GM18519 (cell line): ENCODE results near the gene BEND7.
"Not testable (repeated sequence)": the region's sequence is repeated elsewhere in the genome, so short reads cannot be mapped to it uniquely, and the experiment has no call there.

Source experiments
- ATAC-seq: cut with Tn5 transposase; IDR thresholded peaks from one replicate; pipeline ENCODE4 v1.9.1; 2021; ENCODE audit warnings: mild to moderate bottlenecking, moderate library complexity; ENCODE audit not compliant: unreplicated experiment, low FRiP score

Gene BEND7, protein sequence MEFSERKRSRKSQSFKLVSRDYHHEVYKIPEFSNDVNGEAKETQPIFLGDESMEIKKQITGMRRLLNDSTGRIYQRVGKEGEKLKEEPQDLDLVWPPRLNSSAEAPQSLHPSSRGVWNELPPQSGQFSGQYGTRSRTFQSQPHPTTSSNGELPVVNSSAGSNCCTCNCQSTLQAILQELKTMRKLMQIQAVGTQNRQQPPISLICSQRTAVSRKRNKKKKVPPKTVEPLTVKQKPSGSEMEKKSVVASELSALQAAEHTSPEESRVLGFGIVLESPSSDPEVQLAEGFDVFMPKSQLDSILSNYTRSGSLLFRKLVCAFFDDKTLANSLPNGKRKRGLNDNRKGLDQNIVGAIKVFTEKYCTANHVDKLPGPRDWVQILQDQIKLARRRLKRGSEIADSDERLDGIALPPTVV

DNA sequence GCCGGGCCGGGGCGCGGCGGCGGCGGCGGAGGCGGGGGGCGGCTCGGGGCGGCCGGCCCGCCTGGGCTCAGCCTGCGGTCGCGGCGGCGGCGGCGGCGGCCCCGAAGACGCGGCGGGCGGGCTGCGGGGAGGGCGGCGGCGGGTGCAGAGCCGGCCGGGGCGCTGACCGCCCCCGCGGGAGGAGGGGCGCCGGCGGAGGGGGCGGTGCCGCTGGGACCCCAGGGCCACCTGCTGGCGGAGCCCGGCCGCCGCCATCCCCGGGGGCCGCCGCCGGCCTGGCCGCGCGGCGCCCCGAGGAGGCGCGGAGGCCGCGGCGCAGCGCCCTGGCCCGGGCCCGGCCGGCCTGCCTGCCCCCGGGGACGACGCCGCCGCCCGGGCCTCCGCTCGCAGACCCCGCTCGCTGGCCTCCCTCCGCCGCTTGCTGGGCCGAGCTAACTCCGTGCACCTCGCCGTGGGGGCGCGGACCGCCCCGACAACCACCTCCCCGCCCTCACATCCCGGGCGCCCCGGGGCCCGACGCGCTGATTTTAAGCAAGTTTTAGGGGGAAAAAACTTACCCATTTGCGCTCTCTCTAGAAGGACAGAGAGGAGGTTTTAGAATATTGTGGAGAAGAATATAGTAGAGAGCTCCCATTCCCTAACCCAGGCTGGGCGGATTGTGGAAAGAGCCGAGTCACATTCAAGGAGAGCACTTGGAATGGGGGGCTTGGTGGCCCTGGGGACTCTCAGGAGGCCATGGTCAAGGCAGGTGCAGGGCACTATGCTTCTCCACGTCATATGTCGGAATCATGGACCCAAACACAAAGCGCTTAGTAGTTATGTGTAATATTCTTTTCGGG lies at the start of gene BEND7:
Gene BEND7, minus strand, starts transcription at position 140 of the 839 bp plus-strand sequence. CDS start 481 bp downstream, outside the sequence.
- ATAC-seq: no peak

DNA sequence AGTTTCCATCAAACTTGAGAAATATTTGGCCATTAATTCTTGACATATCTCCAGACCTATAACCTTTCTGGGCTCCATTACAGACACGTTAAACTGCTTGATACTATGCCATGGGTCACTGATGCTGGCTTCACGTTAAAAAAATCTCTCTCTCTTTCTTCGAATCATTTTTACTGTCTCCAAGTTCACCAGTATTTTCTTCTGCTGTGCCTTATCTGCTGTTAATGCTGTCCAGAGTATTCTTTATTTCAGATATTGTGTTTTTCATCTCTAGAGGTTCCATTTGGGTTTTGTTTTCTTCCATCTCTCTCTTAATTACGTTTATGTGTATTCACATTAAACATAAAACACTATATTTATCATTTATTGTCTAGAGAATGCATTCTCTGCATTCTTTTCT lies 45.1 kb upstream of the BEND7 start:
- ATAC-seq: no peak

DNA sequence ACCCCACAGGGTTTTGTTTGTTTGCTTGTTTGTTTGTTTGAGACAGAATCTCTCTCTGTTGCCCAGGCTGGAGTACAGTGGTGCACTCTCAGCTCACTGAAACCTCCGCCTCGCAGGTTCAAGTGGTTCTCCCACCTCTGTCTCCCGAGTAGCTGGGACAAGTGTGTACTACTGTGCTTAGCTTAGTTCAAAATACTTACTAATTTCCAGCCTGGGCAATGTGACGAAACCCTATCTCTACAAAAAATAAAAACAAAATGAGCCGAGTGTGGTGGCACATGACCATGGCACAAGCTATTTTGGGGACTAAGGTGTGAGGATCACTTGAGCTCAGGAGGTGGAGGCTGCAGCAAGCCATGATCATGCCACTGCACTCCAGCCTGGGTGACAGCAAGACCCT lies 42.7 kb upstream of the BEND7 start:
- ATAC-seq: no peak

DNA sequence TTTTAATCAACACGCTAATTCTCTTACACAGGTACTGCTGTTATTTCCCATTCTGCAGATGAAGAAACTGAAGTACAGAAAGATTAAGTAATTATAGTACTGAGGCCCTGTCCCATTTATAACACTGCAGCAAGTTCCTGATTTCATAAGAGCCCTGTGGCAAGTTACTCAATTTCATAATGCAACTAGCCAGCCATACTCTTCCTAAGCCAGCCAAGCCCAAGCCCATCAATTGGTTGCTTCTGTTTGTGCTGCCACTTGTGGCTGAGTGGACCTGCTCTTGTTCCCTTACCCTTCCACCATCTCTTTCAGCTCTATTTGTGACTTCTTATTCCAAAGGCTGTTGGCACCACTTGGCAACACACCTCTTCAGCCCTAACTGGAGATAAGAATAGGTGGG lies 38.2 kb upstream of the BEND7 start:
- no peak for ATAC-seq

DNA sequence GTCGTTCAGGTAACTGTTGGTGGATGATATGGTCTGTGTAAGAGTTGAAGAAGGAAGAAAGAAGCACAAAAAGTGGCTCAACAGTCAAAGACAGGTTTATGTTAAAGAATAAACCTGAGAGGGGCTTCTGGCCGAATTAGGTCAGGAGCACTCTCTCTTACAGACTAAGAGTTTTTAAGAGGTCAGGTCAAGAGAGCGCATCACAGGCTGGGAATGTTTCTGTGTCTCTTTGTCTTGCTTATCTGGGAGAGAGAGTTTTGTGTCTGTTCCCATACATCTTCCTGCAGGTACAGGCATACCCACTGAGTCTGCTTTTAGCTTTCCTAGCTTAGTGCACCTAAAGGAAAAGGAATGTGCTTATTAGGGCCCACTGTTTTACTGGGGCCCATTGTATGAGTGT lies 35.8 kb upstream of the BEND7 start:
- ATAC-seq: no peak

DNA sequence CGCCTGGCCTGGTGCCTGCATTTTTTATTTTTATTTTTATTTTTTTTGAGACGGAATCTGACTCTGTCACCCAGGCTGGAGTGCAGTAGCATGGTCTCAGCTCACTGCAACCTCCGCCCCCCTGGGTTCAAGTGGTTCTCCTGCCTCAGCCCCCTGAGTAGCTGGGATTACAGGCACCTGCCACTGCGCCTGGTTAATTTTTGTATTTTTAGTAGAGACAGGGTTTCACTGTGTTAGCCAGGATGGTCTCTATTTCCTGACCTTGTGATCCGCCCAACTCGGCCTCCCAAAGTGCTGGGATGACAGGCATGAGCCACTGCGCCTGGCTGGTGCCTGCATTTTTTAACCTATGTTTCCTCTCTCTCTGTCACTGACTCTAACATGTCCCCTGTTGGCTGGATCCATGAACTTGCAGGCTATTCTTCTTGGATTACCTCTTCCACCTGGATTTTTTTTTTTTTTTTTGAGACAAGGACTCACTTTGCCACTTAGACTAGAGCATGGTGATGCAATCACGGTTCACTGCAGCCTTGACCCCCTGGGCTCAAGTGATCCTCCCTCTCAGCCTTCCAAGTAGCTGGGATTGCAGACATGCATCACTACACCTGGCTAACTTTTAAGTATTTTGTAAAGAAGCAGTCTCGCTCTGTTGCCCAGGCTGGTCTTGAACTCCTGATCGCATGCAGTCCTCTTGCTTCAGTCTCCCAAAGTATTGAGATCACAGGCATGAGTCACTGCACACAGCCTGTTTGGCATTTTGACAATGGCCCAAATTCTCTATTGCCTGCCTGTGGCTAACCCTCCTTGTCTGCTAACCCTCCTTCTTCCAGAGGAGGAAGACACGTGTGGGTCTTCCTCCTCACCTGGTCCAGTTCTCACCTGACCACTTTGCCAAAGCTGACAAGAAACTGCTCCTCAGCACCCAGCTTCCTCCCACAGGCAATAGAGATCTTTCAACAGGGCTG lies 34.9 kb upstream of the BEND7 start:
- ATAC-seq: no peak

DNA sequence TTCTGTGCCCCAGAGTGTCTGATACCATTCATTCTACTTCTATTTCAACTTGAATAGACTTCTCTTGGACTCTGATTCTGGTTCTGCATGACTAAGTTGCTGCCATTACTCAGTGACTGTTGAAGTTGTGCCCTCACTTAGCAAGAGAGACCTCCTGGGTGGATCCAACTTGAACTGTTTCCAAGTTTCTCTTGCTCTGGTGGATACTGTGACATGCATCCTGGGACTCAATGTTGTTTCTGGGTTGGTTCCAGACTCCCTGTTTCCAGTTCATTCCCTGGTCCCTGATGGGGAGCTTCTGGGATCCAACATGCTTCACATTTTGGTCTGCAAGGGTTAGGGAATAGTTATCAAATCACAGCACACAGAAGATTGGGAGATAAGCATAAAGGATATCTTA lies 31.8 kb upstream of the BEND7 start:
- no peak for ATAC-seq

DNA sequence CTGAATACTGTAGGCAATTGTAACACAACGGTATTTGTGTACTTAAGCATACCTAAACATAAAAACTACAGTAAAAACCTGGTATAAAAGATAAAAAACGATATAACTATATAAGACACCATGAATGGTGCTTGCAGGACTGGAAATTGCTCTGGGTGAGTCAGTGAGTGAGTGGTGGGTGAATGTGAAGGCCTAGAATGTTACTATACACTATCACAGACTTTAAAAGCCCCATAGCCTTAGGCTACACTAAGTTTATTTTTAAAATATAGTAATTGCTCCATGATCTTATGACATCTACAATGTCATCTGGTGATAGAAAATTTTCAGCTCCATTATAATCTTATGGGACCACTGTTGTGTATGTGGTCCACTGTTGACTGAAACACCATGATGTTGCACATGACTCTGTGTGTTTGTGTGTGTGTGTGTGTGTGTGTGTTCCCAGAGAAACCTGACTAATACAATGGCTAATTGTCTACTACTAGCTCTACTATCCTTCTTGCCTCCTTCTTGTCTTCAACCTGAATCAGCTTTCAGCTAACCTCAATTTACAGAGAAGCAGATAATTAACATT lies 30.4 kb upstream of the BEND7 start:
- ATAC-seq: no peak

DNA sequence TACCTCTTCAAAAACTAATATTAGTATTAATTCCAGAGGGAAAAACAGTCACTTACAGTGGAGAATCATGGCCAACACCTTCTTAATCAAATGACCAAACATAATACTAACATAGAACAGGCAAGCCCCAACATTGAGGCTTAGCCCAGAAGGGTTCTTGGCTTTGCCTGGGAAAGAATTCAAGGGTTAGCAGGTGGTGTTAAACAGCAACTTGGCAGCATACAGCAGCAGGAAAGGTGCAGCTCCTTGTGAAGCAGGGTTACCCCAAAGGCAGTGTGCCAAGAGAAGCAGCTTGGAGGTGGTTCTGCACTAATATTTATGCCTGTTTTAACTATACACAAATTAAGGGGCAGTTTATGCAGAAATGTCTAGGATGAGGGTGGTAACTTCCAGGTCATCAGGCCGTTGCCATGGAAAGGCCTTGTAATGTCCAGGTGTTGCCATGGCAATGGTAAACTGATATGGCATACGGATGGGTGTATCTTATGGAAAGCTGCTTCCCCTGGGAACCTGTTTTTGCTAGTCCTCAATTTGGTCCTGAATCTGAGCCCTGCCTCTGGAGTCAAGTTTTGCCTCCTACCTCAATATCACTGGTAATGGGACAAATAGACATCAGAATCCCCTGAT lies 27.2 kb upstream of the BEND7 start:
- no peak for ATAC-seq

DNA sequence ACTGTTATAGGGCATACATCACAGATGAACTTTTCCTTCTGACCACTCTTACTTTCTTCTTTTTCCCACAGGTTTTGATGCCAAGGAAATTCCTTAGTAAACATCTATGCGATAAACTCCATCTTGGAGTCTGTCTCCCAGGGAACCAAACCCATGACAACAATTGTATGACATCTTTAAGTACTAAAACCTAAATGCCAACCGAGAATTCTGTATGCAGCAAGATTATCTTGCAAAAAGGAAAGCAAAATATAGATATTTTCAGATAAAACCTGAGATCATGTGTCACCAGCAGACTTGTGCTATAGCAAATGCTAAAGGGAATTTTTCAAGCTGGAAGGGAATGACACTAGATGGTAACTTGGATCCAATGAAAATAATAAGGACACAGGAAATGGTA lies 22.0 kb upstream of the BEND7 start:
- no peak for ATAC-seq

DNA sequence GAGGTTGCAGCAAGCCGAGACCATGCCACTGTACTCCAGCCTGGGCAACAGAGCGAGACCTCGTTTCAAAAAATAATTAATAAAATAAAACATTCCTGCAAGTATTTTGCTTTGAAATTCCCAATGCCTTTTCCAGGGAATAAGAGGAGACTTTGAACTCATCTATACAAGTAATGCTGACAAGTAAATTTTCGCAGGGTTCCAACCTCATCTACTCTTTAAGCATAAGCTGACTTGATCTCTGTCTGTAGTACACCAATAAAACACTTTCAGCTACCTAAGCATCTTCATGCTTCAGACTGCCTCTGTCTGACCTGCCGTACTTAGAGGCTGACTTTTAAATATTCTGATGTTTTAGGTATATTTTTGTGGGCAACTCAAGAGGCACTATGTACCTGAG lies 13.7 kb upstream of the BEND7 start:
- no peak for ATAC-seq

DNA sequence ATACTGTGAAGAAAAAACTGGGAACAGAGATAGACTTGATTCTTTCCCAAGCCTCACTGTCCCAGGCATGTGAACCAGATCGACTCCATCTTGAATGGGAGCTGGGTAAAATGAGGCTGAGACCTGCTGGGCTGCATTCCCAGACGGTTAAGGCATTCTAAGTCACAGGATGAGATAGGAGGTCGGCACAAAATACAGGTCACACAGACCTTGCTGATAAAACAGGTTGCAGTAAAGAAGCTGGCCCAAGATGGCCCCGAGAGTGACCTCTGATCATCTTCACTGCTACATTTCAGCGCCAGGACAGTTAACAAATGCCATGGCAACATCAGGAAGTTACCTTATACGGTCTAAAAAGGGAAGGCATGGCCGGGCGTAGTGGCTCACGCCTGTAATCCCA lies 9.2 kb upstream of the BEND7 start:
- ATAC-seq: not testable (repeated sequence)

DNA sequence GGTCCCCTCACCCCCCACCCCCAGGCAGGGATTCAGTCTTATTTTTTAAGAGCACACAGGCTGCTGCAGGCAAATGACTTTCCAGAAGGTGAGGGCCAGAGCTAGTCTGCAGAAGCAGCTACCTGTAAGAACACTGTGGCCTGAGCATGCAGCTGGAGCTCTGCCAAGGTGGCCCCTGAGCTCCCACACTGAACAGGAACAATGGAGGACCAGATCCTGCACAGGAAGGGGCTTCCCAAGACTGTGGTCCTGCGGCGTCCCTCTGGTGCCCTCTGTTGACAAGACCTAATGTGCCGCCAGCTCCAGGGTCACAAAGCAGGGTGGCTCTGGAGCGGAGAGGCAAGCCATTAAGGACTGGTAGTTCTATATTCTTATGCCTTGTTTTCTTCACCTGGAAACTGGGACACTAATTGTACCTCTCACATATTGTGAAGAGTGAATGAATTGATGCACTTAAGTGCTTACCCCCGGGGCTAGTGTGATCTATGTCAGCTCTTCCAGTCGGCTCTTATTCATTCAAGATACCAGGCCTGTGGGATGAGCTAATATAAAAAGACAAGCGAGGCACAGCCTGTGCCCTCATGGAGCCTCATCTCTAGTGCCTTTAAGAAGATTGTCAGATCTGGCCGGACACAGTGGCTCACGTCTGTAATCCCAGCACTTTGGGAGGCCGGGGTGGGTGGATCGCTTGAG lies 8.0 kb upstream of the BEND7 start:
- no peak for ATAC-seq

DNA sequence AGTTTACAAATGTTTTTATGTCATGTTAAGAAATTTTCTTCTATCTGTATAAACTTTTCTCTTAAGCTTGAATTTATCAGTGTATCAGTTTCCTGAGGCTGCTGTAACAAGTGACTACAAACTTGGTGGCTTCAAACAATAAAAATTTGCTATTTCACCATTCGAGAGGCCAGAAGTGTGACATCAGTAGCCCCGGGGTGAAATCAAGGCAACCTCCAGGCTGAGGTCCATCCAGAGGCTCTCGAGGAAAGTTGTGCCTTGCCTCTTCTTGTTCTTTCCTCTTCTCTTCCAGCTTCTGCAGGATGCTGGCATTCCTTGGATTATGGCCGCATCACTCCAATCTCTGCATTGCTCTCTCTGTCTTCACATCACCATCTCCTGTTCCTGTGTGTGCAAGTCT lies 6.5 kb upstream of the BEND7 start:
- ATAC-seq: no peak

DNA sequence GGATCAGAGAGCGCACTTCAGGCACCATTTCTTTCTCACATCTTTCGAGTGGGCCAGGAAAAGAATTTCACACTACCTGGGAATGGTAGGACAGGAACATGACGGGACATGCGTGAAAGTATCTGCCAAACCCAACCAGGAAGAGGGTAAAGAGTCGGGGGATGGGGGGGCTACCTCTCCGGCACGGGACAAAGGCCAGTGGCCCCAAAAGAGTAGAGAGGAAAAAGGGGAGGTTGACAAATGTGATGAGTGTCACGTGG lies 830 bp upstream of the BEND7 start:
- ATAC-seq: no peak

DNA sequence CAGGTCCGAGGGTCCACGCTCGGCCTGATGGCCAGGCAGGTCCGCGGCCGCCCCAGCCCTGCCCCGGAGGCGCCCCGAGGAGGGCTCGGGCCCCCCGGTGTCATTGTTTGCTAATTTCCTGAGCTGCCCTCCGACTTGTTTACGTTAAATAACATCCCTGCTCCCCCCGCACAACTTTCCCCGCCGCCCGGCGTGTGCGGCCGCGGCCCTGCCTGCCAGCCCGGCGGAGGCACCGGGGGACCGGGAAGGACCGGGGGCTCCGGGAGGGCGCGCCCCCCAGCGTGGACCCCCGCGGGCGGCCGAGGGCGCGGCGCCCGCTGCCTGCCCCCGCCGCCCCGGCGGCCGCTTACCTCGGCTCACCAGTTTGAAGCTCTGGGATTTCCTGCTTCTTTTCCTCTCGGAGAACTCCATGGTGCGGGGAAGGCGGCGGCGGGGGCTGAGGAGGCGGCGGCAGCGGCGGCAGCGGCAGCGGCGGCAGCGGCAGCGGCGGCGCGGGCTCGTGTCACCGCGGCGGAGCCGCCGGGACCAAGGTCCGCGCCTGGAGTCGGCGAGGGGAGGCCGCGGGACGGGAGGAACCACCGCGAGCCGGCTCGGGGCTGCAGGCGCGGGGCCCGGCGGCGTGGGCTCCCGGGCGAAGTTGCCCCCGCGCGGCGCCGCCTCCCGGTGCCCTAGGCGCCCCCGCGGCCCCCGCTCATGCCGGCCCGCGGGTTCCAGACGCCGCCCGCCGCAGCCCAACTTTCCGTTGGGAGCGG lies 515 bp downstream of the BEND7 start:
- no peak for ATAC-seq

DNA sequence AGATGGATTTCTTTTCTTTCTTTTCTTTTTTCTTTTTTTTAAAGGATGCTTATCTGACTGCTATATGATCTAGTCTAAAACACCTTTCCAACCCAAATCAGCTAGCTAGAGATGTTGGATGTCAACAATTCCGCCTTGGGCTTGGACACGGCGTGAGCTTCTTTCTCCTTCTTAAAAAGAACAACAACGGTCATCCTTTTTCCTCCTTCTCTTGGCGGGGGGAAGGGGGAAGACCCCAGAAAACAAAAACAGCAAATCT lies 1.0 kb downstream of the BEND7 start:
- no peak for ATAC-seq

DNA sequence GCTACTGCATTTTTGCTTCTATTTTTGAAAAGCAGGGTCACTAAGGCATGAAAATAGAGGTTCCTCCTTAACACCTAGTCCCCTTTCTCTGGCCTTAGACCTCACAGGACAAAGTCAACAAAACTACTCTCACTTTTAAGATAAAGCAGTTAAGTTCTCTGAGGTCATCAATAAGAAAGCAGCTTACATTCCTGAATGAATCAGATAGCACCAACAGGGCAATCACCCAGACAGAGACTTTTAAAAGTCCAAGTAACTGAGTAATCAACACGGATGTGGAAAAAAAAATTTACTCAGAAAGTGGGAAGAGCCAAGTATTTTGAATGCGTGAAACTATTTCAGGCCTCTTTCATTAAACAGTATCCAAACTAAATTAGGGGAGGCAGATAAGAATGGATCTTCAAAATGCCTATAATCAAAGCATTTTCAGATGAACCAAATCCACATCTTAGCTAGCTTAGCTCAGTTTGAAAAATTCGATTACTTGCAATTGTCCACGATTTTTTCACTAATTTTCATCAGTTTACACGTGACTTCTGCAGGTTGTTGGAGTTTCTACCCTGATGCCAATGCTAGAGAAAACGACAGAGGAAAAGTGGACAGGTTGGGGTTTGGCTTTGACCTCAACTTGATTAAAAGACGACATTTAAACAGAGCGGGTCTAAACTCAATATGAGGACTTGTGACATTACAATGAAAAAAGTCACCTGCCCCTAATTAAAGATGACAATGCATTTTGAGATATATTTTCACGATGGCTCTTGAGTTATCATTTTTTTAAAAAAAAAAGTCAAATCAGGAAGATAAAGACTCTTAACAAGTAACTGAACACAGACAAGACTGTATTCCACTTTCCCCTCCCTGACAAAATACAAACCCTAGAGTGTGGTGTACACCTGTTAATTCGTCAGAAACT lies 1.6 kb downstream of the BEND7 start:
- no peak for ATAC-seq
